HG03108 (cell line): Measurements from ENCODE around the gene HNRNPA3.

Experiments used
- ATAC-seq: cut with Tn5 transposase; IDR thresholded peaks from one replicate; pipeline ENCODE4 v1.9.1; 2021; ENCODE audit warnings: moderate library complexity; ENCODE audit not compliant: unreplicated experiment

The HNRNPA3 gene

GRCh38 chr2:177271981-177272666 lies 59.5 kb downstream of the HNRNPA3 start:
- ATAC-seq: no peak

GRCh38 chr2:177272765-177273164 lies 60.2 kb downstream of the HNRNPA3 start:
- ATAC-seq: no peak

DNA sequence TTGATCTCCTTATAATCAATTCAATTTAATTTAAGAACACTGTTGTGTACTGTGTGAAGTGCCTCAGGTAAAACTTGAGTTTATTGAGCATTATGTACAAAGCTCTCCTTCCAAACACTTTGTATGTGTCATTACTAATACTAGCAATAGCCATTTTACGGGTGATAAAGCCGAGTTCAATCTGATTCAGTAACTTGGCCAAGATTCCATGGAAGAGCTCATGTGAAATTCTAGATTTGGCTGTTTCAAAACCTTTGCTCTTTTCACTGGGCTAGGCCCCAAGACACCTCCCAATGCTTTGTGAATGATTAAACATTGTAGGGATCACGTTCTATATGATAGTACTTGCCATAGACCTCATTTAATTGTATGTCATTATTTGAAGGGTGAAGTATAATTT lies 60.8 kb downstream of the HNRNPA3 start:
- no peak for ATAC-seq
